Inflammatory macrophage treated with lipopolysaccharide for 4 hours (primary cell): ENCODE results near the gene KLHL18.
"Not testable (repeated sequence)": the region's sequence is repeated elsewhere in the genome, so short reads cannot be mapped to it uniquely, and the experiment has no call there.

Experiments
- DNase-seq: peaks from one replicate; pipeline ENCODE4 v3.0.0-alpha.2; 2020

The KLHL18 gene

GRCh38 chr3:47282424-47283192, at the start of gene KLHL18, which contains the start of gene KIF9:
Gene KLHL18 (plus strand): TSS chr3:47282944. CDS start chr3:47282966, 22 bp downstream.
Gene KIF9 (minus strand): TSS chr3:47282799. CDS start chr3:47277374, 5,425 bp downstream.
- DNase-seq, result peak; percentile 96

DNA sequence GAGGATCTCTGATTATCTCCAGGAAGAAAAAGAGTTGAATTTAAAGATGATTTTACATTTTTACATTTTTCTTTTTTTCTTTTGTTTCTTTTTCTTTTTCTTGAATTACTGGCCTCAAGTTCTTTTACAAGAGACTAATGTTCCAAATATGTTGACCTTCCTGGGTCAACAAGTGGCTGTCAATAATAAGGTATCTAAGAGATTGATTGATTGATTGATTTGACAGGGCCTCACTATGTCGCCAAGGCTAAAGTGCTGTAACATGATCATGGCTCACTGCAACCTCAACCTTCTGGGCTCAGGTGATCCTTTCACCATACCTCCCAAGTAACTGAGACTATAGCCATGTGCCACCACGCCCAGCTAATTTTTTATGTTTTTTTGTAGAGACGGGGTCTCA, 44.7 kb upstream of the KLHL18 start:
- DNase-seq, result no peak

DNA sequence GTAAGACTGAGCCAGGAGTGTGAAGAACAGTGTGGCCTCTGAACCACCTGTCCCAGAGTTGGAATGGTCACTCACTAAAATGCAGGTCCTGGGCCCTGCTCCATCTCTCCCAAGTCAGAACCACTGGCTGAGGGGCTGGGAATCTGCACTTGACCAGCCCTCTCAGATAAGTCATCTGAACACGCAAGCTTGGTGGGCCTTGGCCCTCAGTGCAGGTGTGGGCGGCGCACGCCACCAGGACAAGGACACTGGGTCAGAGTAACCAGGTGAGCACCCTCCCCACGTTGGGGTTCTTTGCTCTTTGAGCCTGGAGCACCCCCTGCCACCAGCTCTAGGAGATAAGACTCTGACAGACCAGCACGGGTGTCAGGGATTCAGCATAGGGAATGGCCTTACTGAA, 42.8 kb upstream of the KLHL18 start:
- no peak for DNase-seq

DNA sequence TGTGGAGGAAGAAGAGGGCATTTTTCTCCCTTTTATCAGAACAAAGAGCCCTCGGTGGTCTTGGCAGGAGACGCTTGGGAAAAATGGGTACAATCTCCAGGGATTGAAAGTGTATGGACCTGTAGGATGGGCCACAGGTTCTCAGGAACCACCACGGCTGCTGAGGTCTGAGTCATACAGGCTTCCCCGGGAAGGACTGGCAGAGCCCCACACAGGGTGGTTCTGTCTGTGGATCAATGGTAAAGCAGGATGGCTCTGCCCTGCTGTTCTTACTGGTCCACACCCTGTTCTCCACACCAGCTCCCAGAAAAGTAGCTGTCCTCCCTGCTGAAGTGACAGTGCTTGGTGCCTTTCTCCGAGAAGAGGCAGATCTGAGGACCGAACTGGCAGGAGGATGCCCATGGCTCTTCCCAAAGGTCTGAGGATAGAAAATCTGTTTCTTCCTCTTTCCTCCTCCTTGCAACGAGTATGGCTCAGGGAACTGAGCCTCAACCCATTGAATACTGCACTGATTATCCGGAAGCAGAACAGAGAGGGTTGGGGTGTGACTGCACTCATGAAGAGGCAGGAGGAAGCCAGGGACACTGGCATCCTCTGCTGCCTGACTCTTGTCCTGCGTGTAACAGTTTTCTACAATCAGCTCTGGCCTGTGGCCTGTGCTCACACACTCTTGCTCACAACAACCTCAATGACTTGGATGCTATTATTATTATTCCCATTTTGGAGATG, 39.2 kb upstream of the KLHL18 start:
- no peak for DNase-seq

GRCh38 chr3:47244531-47245100, 38.1 kb upstream of the KLHL18 start:
- no peak for DNase-seq

DNA sequence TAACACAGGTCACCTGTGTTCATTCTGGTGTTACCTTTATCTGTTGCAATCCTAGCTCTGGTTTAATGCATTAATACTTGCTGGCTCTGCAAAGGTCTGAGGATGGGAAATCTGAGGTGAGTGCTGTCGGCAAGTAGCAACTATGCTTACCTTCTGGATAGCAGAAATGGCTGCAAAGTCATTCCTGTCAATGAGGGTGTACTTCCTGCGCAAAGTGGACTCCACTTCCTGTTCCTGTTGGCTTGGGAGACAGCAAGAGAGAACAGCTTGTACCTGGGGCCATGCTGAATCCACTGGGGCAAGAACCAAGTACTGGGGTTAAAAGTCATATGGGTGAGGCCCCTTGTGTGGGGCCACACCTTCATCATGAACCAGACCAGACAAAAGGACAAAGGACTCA, 37.5 kb upstream of the KLHL18 start:
- no peak for DNase-seq

- DNase-seq, result no peak
These were observed 35.3 kb upstream of the KLHL18 start for GRCh38 chr3:47247131-47248064.

GRCh38 chr3:47250309-47251060, 32.3 kb upstream of the KLHL18 start:
- peak; percentile 70 for DNase-seq

GRCh38 chr3:47251085-47251484, 31.7 kb upstream of the KLHL18 start:
- not testable (repeated sequence) for DNase-seq

DNA sequence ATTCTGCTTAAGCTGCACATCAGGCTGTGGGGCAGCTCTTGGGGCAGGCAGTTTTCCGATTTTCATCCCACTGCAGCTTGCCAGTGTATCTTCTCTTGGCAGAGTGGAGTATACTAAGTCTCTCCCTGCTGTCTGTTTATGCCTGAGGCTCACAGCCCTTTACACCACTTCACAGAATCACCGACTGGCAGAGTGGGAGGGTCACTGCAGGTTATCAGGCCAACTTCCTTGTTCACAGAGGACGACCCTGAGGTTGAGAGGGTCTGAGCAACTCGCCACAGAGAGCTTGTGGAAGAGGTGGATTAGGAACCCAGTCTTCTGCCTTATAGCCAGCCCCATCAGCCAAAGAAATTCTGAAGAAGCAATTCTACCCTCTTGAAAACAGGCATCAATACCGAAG, 31.1 kb upstream of the KLHL18 start:
- no peak for DNase-seq

DNA sequence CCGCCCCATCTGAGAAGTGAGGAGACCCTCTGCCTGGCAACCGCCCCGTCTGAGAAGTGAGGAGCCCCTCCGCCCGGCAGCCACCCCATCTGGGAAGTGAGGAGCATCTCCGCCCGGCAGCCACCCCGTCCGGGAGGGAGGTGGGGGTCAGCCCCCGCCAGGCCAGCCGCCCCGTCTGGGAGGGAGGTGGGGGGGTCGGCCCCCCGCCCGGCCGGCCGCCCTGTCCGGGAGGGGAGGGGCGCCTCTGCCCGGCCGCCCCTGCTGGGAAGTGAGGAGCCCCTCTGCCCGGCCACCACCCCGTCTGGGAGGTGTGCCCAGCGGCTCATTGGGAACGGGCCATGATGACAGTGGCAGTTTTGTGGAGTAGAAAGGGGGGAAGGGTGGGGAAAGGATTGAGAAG, 26.4 kb upstream of the KLHL18 start:
- DNase-seq, result not testable (repeated sequence)

GRCh38 chr3:47259114-47259513, 23.6 kb upstream of the KLHL18 start:
- DNase-seq, result no peak

GRCh38 chr3:47260605-47261004, 22.1 kb upstream of the KLHL18 start:
- no peak for DNase-seq

DNA sequence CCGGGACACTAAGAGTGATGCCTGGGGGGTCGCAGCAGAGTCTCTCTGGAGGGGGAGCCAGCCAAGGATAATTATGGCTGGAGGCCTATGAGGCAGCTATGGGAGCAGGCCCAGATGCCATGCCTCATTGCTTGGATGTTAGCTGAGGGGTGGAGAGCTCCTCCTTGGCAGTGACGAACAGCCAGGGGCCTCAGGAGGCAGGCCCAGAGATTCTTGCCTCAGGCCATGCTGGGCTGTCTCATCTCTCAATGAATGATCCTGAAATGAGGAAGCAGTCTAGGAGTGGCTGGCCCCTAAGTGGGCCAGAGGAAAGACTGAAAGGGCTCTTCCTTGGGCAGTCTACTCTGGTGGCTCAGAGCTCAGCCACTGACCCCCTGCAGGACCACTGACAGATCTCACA, 21.4 kb upstream of the KLHL18 start:
- DNase-seq, result peak; percentile 36

- no peak for DNase-seq
These were observed 17.7 kb upstream of the KLHL18 start for GRCh38 chr3:47265008-47265407.

GRCh38 chr3:47265725-47266428, 16.9 kb upstream of the KLHL18 start:
- DNase-seq, result no peak

DNA sequence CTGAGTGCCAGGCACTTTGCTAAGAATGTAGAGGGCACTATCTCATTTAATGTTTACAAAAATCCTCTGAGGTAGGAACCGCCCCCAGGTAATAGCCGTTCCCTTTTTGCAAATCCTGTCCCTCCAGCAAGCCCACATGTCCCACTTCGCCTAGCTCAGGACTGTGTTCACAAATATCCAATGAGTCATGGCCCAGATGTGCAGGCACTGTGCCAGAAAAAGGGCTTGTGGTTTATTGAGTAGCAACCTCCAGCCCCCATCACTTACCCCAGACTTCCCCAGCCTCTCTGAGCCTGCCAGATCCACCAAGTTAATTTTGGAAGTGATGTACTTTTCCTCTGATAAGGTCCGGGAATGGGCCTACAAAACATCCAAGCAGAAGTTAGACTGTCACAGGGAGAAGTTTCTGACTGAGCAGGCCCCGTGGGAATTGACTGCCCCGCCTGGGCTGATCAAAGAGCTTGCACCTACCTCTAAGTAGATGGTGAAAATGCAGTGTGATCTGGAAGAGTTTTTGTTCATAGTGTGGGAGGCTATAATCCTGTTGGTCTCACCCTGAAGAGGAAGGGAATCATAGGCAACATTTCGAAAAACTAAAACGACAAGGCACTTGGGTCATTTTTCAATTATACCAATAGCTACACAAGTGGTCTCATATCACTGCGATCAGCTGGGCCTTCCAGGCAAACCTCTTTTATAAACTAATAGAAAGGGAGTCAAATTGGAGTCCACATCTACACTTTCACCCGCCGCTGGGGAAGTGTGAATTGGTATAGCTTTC, 15.8 kb upstream of the KLHL18 start:
- DNase-seq, result peak; percentile 59

GRCh38 chr3:47267490-47267824, 15.3 kb upstream of the KLHL18 start:
- no peak for DNase-seq

DNA sequence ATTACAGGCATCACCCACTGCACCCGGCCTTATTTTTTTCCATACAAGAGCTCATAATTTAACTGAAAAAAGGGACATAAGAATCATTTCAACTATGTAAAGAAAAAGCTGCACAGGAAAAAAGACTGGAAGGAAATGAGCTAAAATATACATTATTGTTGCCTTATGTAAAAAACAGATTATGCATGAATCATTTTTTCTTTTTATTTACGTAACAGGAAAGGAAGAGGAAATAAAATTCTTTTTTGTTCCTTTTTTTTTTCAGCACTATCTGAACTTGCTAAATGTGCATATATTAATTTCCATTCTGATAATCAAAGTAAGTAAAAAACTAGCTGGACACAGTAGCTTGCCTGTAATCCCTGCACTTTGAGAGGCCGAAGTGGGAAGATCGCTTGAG, 12.2 kb upstream of the KLHL18 start:
- peak; percentile 55 for DNase-seq

GRCh38 chr3:47273564-47273963, 9.2 kb upstream of the KLHL18 start:
- DNase-seq, result no peak

GRCh38 chr3:47274652-47275051, 8.1 kb upstream of the KLHL18 start:
- no peak for DNase-seq
